Sigmoid colon (tissue), 7 donors: ENCODE measurements around the gene GBF1. TPM values are rescaled to one million over a fixed set of nuclear protein-coding genes. Genes with fewer than 3 reads are reported as not detected.

ENCODE experiments used
- DNase-seq: peaks from one replicate; pipeline ENCODE4 v3.0.0-alpha.2; 2019
- H3K27ac ChIP-seq, 4 donors: fragments of 200-600 bp; sonication (generic); one replicate each; pipeline ENCODE4 v1.5.1; 2016 to 2019; ENCODE audit warnings: mild to moderate bottlenecking in 1 of 4
- H3K27me3 ChIP-seq, 3 donors: fragments of 200-600 bp; sonication (generic); one replicate each; pipeline ENCODE4 v1.5.1; 2019; ENCODE audit warnings: mild to moderate bottlenecking in 1 of 3
- H3K36me3 ChIP-seq, 4 donors: fragments of 200-600 bp; sonication (generic); one replicate each; pipeline ENCODE4 v1.5.1; 2016 to 2019
- H3K4me1 ChIP-seq, 4 donors: fragments of 200-600 bp; sonication (generic); one replicate each; pipeline ENCODE4 v1.5.1; 2017 to 2019
- H3K4me3 ChIP-seq, 4 donors: fragments of 200-600 bp; sonication (generic); one replicate each; pipeline ENCODE4 v1.5.1; 2017 to 2019; ENCODE audit warnings: mild to moderate bottlenecking in 2 of 4, moderate library complexity in 1 of 4
- H3K9me3 ChIP-seq, 4 donors: fragments of 200-600 bp in 3 of 4; sonication (generic) in 3 of 4; one replicate each; pipeline versions ENCODE4 v1.5.1 to v1.6.1; 2013 to 2019
- CTCF ChIP-seq, 4 experiments: fragments of 450-650 bp in 3 of 4; fragments of 200-600 bp in 1 of 4; IDR thresholded peaks; one replicate each; pipeline ENCODE4 v1.5.1; 2016 to 2019; ENCODE audit warnings: antibody characterized with exemption in 4 of 4, mild to moderate bottlenecking in 3 of 4, moderate library complexity in 2 of 4
- EP300 ChIP-seq, 4 donors: sonication (generic); formaldehyde crosslinking; IDR thresholded peaks; one replicate each; pipeline ENCODE4 v1.6.1; 2017; ENCODE audit warnings: antibody characterized with exemption in 4 of 4
- POLR2A ChIP-seq, 2 donors: fragments of 450-650 bp; IDR thresholded peaks; one replicate each; pipeline ENCODE4 v1.6.1; 2016; ENCODE audit warnings: antibody characterized with exemption in 2 of 2, mild to moderate bottlenecking in 2 of 2, moderate library complexity in 2 of 2
- POLR2AphosphoS5 ChIP-seq, 4 donors: sonication (generic); formaldehyde crosslinking; IDR thresholded peaks; one replicate each; pipeline ENCODE4 v1.6.1; 2017; ENCODE audit warnings: antibody characterized with exemption in 4 of 4
- WGBS, 2 donors: extraction: QIAGEN DNeasy Blood & Tissue Kit; methylation state at CpG; one replicate each; pipeline ENCODE4 v1.1.7; 2013; 5-methylcytosine and 5-hydroxymethylcytosine counted together
- intact Hi-C: fragments of 100-400 bp; cut with DNase I; formaldehyde crosslinking; loops from one replicate; pipeline ENCODE4 v1.15.1; 2023
- polyA plus RNA-seq, 3 donors: library from polyadenylated mRNA; stranded (reverse); fragments of 200-250 nt; gene quantifications; one replicate each; pipeline ENCODE4 v1.2.3, GENCODE V29; 2013
- total RNA-seq, 4 donors: library from RNA; depleted of rRNA; stranded (reverse); fragments of >200 nt; gene quantifications; one replicate each; pipeline ENCODE4 v1.1.0, GENCODE V29; 2016
- donor health status: healthy with polysubstance abuse.
- donor health status: Bipolar disorder and iron deficiency.
- donor health status: healthy.

GBF1 gene
- total and polyA plus RNA-seq, 7 donors, result 8.4 to 38.2 (median 18.5) TPM

- H3K4me1 ChIP-seq, result no peaks in the 10 kb centered on the region
- H3K9me3 ChIP-seq, result no peaks in the 10 kb centered on the region
- H3K36me3 ChIP-seq, result peaks cover 0 to 20% (median 7%) of the 10 kb centered on the region in 4 donors
- H3K27me3 ChIP-seq, result no peaks in the 10 kb centered on the region
- TF ChIP-seq POLR2AphosphoS5 (IDR thresholded peaks at IDR 0.05), result no peak
- no peak for TF ChIP-seq POLR2A (IDR thresholded peaks at IDR 0.05)
- TF ChIP-seq EP300 (IDR thresholded peaks at IDR 0.05), result no peak
- TF ChIP-seq CTCF (IDR thresholded peaks at IDR 0.05), result no peak
- H3K4me3 ChIP-seq, result no peak overlapping the region
- H3K27ac ChIP-seq, result no peak overlapping the region
- intact Hi-C loops, result no loop called here
- WGBS, 2 donors, result 83 to 87% methylated on average over 2 of the region's 2 CpGs
- no peak for DNase-seq
Observed at GRCh38 chr10:102341038-102341688, 95.8 kb downstream of the GBF1 start.

GRCh38 chr10:102342458-102342857 is 97.1 kb downstream of the GBF1 start:
- WGBS, 2 donors, result 32 to 71% methylated on average over 2 of the region's 2 CpGs
- Histone ChIP-seq H3K4me3 (no peak overlapping the region), H3K4me1 (no peaks in the 10 kb centered on the region), H3K36me3 (peaks cover 0 to 27% (median 7%) of the 10 kb centered on the region in 4 donors), H3K27me3 (no peaks in the 10 kb centered on the region), H3K9me3 (no peaks in the 10 kb centered on the region), H3K27ac (no peak overlapping the region)
- intact Hi-C loops, result no loop called here
- no peak for DNase-seq
- TF ChIP-seq CTCF (IDR thresholded peaks at IDR 0.05) (no peak), POLR2A (IDR thresholded peaks at IDR 0.05) (no peak), EP300 (IDR thresholded peaks at IDR 0.05) (no peak), POLR2AphosphoS5 (IDR thresholded peaks at IDR 0.05) (no peak)

- intact Hi-C loops, result no loop called here
- WGBS, 2 donors, result 94% methylated on average over 3 of the region's 3 CpGs
- Histone ChIP-seq H3K27ac (no peak overlapping the region), H3K36me3 (peaks cover 0 to 27% (median 7%) of the 10 kb centered on the region in 4 donors), H3K4me1 (no peaks in the 10 kb centered on the region), H3K27me3 (no peaks in the 10 kb centered on the region), H3K4me3 (no peak overlapping the region), H3K9me3 (no peaks in the 10 kb centered on the region)
- TF ChIP-seq CTCF (IDR thresholded peaks at IDR 0.05), result no peak
- no peak for TF ChIP-seq POLR2AphosphoS5 (IDR thresholded peaks at IDR 0.05)
- no peak for TF ChIP-seq POLR2A (IDR thresholded peaks at IDR 0.05)
- TF ChIP-seq EP300 (IDR thresholded peaks at IDR 0.05), result no peak
- DNase-seq, result no peak
Observed at GRCh38 chr10:102342958-102343357, 97.6 kb downstream of the GBF1 start.

GRCh38 chr10:102344067-102344466 is 98.7 kb downstream of the GBF1 start:
- intact Hi-C loops, result no loop called here
- TF ChIP-seq POLR2AphosphoS5 (IDR thresholded peaks at IDR 0.05) (no peak), POLR2A (IDR thresholded peaks at IDR 0.05) (no peak), EP300 (IDR thresholded peaks at IDR 0.05) (no peak), CTCF (IDR thresholded peaks at IDR 0.05) (no peak)
- H3K4me1 ChIP-seq, result no peaks in the 10 kb centered on the region
- DNase-seq, result no peak
- no peak overlapping the region for H3K4me3 ChIP-seq
- H3K27me3 ChIP-seq, result no peaks in the 10 kb centered on the region
- 94 to 95% methylated on average over 3 of the region's 3 CpGs for WGBS, 2 donors
- no peaks in the 10 kb centered on the region for H3K9me3 ChIP-seq
- H3K36me3 ChIP-seq, result peaks cover 0 to 27% (median 7%) of the 10 kb centered on the region in 4 donors
- H3K27ac ChIP-seq, result no peak overlapping the region
